ENCODE data around the gene CERKL.
A peak's percentile ranks its signal among the peaks of the same experiment; 100 is the strongest.

CERKL gene

DNA sequence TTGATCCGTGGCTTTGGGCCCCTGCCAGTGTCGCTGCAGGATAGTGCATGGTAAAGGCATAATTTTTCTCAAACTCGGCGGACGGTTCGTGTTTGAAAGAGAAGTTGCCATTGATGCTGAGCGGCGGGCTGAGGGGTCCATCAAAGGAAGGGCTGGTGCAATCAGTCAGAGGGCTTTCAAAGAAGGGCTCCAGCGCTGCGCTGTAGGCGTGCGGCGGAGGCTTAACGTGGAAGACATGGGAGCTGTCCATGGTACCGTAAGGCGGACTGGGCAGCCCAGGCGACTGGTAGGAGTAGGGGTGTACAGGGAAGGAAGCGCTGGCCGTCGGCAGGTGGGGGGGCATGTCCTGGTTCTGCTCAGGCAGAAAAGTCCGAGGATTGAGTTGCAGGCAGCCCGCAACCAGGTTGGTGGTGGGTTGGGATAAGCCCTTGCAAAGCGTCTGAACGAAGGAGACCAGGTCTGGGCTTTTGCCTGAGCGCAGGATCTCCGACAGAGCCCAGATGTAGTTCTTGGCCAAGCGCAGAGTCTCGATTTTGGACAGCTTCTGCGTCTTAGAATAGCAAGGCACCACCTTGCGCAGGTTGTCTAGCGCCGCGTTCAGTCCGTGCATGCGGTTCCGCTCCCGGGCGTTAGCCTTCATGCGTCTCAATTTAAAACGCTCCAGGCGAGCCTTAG is 21.1 kb upstream of the CERKL start:
- no peak for DNase-seq

DNA sequence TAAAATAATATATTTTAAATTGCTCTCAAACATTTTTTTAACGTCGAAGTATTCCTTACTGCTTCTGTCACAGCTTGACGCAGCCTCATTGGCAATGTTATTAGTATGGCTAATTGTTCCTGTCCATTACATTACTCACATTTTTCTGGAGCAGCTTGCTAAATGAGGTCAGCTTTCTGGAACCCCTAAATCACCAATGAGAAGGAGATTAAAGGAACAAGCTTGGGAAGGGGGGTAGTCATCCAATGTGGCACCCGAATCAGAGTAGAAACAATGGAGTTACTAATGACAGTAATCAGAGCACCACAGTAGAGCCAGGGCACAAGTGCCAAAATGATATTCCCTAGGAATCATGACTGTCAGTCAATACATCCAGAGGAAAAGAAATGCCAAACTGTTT is 18.3 kb upstream of the CERKL start:
- DNase-seq, result no peak

DNA sequence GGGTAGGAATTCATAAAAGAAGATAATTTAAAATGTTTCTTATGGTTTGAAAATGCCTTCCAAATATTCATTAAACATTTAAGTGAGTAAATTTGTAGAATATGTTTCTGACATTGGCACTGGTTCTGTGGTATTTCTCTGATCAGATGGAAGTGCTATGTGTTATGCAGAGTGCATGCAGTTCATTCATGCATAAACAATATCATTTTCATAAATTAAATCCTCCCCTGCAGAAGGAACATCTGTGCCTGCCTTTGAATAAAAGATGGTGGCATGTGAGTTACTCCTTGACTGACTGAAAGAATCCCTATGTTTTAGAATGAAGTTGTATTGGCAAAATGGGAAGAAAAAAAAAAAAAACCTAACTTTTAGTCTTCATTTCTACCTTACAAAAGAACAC is 17.6 kb upstream of the CERKL start:
- DNase-seq, result no peak

DNA sequence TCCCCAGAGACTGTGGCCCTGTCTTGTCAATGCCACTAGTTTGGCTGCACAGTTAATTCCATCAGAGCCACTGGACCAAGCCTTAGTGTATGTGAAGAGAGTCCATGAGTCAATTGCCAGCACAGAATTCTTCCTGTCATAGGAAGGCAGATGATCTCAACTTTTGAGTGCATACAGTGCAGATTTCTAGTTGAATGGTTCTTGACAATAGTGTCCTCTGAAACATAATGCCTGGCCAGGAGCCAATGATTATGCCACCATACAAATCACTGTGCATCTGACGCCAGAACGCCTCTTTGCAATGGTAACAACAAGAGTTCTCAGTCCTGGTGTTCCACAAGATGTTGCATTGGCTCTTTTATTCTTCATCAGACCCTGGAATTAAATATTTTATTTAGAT is 16.3 kb upstream of the CERKL start:
- peak; percentile 25 for DNase-seq

DNA sequence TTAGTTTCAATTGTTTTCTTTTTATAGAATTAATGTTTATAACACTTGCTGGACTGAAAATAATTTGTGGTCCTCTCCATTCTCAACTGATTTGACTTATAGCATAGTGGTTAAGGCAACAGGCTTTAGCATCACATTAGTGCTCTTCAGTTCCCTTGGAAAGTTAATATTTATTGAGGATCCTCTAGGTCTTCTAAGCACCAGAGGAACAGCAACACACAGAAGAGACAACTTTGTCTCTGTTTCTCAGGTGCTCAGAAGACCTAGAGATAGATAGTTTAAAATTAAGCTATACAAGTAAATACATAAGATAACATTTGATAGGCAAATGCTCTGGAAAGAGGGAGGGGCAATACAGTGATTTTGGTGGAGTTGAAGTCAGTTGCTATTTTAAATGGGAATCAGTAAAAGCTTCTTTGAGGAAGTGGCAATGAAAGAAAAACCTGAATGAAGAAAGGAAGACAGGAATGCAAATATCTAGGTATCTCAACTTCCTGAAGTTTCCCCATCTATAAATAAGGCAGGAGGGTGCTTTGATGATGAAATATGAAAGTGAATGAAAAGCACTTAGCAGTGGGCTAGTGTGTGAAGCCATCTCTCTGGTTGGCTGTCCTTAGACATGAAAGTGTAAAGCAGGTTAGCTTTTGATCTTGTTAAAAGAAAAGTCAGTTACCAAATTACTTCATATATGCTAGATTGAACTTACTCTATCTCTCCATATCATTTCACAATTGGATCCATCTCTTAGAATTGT is 15.5 kb upstream of the CERKL start:
- DNase-seq, result no peak

DNA sequence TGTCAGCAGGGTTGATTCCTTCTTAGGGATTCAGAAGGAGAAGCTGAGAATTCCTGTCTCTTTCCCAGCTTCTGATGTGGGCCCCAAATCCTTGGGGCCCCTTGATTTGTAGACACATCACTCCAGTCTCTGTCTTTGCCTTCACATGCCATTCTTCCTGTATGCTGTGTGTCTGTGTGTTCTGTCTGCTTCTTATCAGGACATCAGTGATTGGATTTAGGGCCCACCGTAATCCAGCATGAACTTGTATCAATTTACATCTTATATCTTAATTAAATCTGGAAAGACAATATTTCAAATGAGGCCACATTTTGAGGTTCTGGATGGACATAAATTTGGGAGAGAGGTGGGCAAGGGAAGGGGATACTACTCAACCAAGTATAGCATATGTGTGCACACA is 13.7 kb upstream of the CERKL start:
- DNase-seq, result no peak

DNA sequence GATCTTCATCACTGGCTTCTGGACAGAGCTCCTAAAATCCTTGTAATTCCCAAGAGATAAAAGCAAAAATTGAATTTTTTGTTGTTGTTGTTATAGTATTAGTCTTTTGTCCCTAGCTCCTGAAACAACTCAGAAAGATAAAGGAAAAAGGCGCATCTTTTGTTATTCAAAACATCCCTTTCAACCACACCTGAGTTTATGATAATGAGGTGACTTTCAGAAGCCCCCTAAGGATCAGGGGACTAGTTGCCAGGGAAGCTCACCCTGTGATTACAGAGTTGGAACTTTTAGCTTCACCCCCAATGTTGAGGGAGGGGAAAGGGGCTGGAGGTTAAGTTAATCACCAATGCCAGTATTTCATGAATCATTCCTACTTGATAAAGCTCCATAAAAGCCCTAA is 10.3 kb upstream of the CERKL start:
- DNase-seq, result no peak

DNA sequence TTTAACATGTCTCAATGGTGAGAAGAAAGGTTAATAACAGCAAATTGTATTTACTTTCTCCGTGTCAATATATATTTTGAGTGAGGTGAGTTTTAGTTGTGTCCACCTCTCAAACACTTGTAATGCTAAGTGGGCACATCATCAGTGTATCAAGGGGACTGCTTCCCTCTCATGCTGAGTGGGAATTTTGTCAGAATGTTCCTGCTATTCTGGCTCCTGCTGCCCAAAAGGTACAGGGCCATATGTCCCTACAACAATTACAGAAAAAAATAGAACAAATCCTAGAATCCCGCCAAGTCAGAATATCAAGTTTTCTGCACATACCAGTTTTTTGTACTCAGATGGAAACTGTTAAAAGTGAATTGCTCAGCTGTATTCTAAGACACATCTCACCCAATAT is 5.4 kb upstream of the CERKL start:
- no peak for DNase-seq

DNA sequence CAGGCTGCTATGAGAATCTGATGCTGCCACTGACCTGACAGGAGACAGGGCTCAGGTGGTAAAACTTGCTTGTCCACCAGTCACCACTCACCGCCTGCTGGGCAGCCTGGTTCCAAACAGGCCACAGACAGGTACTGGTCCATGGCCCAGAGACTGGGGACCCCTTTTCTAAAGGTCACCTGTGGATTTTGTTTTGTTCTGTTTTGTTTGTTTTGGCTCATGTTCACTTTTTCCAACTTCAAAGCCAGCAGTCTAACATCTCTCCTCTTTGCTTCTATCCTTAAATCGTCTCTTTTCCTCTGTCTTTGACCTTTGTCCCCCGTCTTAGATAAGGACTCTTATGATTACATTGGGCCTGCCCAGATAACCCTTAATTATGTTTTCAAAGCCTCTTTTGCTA is 3.3 kb upstream of the CERKL start:
- no peak for DNase-seq

DNA sequence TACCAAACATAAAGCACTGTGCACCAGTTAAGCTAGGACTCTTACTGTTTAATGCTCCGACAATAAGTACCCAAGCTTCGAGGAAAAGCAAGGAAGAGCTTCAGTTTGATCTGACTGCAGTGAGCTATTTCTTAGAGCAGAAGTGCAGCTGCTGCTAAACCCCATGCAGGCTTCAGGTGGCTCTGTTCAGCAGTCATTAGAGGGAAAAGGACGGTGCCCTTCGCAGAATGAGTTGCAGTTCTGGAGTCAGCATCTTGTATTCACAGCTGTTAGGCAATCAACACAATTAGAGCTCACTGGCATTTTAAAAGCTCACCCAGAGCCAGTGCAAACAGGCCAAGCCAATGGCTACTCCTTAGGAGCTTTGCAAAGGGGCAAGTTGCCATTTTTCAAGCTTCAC is 1.5 kb upstream of the CERKL start:
- no peak for DNase-seq

DNA sequence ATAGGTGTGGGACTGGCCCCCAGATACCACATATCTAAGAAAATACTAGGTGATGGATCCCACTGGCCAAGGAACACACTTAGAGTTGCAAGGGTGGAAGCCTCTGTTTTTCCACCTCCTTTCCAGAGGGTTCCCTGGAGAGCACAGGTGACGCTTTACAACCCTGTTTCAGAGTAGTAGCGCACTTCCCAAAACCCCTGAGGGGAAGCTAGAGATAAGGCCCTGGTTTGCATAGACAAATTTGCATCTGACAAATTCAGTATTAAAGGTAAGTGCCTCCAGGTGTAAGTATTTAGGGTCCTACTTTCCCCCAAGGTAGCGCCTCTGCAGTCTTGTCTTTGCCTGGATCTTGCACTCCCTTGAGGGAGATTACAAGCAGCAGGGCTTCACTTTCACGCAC is 474 bp upstream of the CERKL start:
- no peak for DNase-seq

DNA sequence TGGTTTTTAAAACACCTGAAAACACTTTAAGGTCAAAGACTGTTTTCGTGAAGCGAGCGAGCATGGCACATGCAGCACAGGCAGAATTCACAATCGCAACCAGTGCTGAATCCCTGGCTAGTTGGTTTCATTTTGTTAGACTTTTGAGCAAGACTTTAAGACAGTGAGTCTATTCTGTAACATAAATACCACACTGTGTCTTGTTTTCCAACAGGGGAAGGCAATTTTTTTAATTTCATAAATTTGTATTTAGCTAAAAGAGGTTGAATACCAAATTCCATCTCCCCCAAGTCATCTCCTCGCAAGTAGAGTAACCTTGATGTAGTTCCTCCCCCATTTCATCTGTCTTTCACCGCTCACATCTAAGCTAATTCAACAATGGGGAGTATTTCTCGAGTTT is 1.4 kb downstream of the CERKL start:
- no peak for DNase-seq

DNA sequence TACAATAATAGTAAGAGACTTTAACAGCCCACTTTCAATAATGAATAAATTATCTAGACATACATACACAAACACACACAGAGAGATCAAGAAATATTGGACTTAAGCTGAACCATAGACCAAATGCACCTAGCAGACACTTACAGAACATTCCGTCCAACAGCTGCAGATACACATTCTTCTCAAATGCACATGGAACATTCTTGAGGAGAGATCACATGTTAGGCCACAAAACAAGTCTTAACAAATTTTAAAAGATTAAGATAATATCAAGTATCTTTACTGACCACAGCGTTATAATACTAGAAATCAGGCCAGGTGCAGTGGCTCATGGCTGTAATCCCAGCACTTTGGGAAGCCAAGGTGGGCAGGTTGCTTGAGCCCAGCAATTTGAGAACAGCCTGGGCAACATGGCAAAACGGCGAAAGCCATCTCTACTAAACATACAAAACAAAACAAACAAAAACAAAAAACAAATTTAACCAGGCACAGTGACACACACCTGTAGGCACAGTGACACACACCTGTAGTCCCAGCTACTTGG is 7.4 kb downstream of the CERKL start:
- no peak for DNase-seq

DNA sequence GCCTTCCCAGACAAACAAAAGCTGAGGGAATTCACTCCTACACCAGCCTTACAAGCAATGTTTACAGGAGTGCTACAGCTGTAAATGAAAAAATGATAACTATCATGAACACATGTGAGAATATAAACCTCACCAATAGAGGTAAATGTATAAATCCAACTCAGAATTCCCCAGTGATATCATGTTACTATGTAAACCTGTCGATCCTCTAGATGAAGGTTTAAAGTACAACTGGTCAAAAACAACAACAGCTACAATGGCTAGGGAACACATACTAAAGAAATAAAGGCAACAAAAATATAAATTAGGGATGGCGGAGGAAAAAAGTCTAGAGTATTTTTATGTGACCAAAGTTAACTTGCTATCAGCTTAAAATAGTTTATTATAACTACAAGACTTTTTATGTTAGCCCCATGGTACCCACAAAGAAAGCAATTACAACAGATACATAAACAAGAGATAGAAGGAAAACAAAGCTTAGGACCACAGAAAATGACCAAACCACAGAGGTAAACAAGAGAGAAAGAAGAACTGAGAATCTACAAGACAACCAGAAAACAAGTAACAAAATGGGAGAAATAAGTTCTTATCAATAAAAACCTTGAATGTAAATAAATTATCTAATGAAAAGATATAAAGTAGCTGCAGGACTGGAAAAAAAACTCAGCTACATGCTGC is 8.3 kb downstream of the CERKL start:
- no peak for DNase-seq

DNA sequence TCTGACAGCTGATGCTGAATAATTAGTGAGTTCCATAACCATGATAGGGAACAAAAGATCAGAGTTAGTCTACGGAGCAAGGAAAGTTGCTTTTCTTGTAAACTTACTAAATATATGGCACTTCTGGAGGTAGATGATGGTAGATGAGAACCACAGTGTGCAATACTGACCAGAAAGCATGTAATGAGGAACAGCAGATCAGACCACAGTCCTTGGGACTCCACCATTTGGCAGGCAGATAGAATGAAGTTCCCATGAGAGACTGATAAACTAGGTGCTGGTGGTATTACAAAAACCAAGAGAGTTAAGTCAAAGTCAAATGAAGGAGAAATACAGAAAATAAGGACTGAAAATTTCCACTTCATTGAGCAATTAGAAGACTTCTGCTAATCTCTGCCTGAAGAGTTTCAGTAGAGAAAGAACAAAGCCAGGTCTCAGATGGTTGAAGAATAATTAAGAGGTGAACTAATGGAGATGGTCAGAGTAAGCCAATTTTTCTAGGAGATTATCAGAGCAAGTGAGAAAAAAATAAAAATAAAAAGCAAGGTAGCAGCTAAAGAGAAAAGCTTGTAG is 10.4 kb downstream of the CERKL start:
- DNase-seq, result no peak

DNA sequence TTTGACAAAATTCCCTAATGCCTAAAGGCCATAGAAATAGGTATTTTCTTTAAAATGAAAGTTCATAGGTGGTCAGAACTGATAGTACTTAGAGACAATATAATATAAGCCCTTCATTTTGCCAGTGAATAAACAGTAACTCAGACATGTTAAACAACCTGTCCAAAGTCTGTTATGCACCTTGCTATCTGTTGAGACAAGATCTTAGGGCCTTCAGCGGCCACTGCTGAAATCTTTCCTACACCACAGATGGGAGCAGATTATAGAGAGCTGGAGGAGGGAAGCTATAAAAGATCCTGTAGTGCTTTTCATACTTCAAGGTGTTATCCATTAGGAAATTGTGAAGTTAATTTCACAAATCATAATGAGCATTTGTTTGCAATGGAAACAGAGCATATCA is 13.8 kb downstream of the CERKL start:
- no peak for DNase-seq

DNA sequence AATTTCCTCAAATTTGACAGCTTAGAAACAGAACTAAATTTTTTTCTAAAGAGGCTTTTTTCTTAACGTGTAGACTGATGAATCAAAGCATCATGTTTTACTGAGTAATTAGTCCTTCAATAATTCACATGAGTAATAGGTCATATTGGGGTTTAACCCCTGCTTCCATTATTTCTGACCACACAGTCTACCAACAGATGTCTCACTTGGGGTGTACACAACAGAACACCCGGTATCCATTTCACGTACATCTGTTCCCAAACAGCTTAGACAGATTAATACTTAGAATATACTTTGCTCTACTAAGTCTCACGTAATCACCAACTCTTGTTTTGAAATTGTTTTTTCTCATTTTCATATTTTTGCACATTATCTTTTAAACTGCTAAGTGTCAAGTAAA is 14.8 kb downstream of the CERKL start:
- no peak for DNase-seq

DNA sequence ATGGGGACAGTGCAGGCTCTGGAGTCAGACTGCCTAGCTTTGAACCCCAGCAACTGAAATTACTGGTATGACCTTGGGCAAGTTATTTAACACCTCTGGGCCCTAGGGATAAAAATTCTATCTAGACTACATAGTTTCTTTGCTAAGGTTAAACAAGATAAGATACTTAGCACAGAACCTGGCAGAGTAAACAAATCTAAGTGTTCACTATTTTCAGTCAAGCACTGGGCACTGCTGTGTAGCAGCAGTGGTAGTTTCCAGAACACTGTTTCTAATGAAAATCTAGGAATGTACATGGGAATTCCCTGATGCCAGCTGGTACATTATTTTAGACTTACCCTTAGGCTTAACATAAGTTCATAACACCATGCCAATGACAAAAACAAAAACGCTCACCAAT is 17.2 kb downstream of the CERKL start:
- no peak for DNase-seq

DNA sequence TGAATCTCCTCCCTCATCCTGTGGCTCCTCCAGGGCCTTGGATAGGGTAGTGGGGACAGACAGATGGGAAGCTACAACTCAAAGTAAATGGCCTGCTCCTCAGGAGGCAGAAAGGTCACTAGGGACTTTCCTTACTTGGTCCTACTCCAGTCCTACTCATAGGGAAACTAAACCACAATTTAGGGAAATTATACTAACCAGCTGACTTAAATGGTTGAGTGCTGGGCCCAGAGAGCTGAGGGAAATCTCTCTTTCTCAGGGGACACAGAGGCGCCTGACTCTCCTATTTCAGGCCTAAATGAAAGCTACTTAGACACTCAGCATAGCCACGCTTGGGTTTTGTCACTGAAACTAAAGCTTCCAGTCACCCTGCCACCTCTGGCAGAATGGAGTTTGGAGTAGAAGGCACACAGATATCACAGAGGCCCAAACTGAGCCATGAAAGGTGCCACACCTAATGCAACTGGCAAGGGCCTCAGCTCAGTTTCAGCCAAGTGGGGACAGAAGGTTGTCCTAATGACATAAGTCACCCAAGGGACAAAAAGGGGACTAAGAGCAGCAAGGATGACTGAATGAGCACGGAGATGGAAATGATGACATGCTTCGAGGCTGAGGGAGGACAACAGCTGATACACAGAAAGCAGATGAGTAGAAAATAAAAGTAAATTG is 24.0 kb downstream of the CERKL start:
- no peak for DNase-seq

DNA sequence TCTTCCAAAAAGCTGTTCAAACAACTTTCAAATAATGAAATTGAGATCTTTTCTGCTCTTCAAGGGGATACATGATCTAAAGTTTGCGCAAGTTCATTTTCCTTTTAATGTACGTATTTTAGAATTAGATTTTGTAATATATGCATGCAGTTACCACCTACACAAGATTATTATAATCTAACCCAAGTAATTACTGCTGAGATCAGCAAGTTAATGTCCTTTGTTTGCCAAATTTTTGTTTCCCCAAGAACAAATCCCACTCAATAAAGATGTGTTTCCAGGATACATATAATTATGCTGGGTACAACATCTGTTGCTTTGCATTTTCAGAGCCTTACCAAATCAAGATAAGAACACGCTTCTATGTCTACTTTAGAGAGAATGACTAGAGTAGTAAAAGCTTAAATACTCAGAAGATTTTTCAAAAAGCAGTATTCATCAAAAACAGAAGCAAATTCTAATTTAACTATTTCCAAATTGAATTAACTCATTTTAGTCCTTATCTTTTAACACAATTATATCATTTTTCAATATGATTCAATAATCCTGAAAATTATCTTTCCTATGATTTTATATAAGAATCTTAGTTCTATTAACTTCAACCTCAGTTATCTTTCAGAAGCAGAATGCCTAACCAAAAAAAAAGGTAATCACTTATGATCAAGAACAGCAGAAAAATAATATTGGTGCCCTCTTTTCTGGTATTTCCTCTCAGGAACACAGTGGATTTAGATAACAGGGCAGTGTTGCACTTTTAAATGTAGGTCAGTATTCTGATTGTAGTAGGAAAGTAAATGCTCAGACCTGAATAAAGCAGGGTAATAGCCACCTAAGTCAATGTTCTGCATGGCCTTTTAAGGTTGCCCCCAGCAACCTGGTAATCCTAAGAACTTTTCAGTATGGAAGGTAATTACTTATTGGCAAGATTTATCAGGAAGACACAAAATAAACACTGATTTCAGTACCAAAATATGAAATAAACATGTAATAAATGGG is 28.0 kb downstream of the CERKL start:
- no peak for DNase-seq

DNA sequence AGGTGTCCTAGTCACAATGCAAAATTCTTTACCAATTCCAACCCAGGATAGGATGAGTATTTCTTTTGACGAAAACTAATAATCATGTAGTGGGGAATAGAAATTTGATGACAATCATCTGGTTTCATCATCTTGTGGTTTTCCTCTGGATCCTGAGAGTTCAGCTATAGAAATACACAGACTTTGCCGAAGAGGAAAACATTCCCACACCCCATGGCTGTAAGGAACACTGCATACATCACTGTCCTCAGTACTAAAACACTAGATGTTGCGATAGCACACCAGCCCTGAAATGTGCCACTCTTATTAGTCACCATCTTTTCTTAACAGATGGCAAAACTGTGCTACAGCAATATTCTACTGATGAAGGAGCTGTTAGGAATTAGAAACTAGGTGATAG is 29.4 kb downstream of the CERKL start:
- DNase-seq, result no peak

DNA sequence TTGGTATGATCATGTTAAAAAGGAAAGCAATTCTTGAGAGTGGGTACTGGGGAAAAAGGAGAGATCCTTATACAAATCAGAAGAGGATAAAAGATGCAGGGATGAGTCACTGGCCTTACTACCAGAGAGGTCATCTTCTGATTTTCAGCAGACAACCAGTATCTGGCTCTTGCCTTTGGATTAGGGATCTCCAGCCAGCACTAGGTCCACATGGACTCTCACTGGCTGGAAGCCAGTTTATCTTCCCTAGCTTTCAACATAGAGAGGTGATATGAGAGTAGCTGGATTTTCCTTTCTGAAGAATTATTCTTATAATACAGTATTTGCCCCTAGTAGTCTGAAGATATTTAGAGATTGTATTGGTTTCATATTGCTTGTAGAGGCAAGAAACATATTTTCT is 30.2 kb downstream of the CERKL start:
- DNase-seq, result no peak

All from NCI-H2107 (cell line).